Middle frontal gyrus (tissue), 1 donor: ENCODE results near the gene SLC2A11.
"Not testable (repeated sequence)": the region's sequence is repeated elsewhere in the genome, so short reads cannot be mapped to it uniquely, and the experiment has no call there.

ENCODE experiments used
- DNase-seq: peaks from one replicate; pipeline ENCODE4 v3.0.0-alpha.2; 2015; ENCODE audit warnings: low spot score; ENCODE audit errors: extremely low spot score

Gene SLC2A11

GRCh38 chr22:23847310-23847920, 10.3 kb upstream of the SLC2A11 start:
- no peak for DNase-seq

- DNase-seq: no peak
Measured at GRCh38 chr22:23847991-23848864, 9.4 kb upstream of the SLC2A11 start.

- DNase-seq: no peak
Measured at GRCh38 chr22:23849009-23850006, 8.4 kb upstream of the SLC2A11 start.

- no peak for DNase-seq
Measured at GRCh38 chr22:23850136-23850611, 7.5 kb upstream of the SLC2A11 start.

GRCh38 chr22:23856721-23857605, 712 bp upstream of the SLC2A11 start:
- no peak for DNase-seq

- DNase-seq: no peak
Measured at GRCh38 chr22:23858484-23858815, 775 bp downstream of the SLC2A11 start.

- no peak for DNase-seq
Measured at GRCh38 chr22:23859201-23859600, 1.5 kb downstream of the SLC2A11 start.

- DNase-seq: not testable (repeated sequence)
Measured at GRCh38 chr22:23860187-23860586, 2.5 kb downstream of the SLC2A11 start.

GRCh38 chr22:23862103-23862502, 4.4 kb downstream of the SLC2A11 start:
- DNase-seq: no peak

- not testable (repeated sequence) for DNase-seq
Measured at GRCh38 chr22:23864499-23865154, 7.0 kb downstream of the SLC2A11 start.

GRCh38 chr22:23868580-23868979, 10.9 kb downstream of the SLC2A11 start:
- no peak for DNase-seq

- no peak for DNase-seq
Measured at GRCh38 chr22:23874871-23875270, 17.2 kb downstream of the SLC2A11 start.

- no peak for DNase-seq
Measured at GRCh38 chr22:23875801-23876200, 18.1 kb downstream of the SLC2A11 start.

GRCh38 chr22:23877566-23877965, 19.9 kb downstream of the SLC2A11 start:
- DNase-seq: no peak

- no peak for DNase-seq
Measured at GRCh38 chr22:23878219-23878618, 20.5 kb downstream of the SLC2A11 start.

- DNase-seq: no peak
Measured at GRCh38 chr22:23882370-23882769, 24.7 kb downstream of the SLC2A11 start.

GRCh38 chr22:23883658-23884057, 26.0 kb downstream of the SLC2A11 start:
- DNase-seq: no peak

GRCh38 chr22:23884140-23884539, 26.5 kb downstream of the SLC2A11 start:
- DNase-seq: no peak

GRCh38 chr22:23888615-23889401, 31.1 kb downstream of the SLC2A11 start:
- DNase-seq: no peak
